A549 (cell line): ENCODE measurements around the gene TNS3.

Experiments
- CEBPB ChIP-seq, 2 experiments: fragments of >200 bp in 1 of 2; sonication (Bioruptor Twin) in 1 of 2; formaldehyde crosslinking in 1 of 2; IDR thresholded peaks; 2 replicates each; pipeline ENCODE4 v1.6.1; 2012 to 2016
- HDAC2 ChIP-seq: fragments of 200-600 bp; sonication (generic); IDR thresholded peaks from 2 replicates; pipeline ENCODE4 v1.6.1; 2016

DNA sequence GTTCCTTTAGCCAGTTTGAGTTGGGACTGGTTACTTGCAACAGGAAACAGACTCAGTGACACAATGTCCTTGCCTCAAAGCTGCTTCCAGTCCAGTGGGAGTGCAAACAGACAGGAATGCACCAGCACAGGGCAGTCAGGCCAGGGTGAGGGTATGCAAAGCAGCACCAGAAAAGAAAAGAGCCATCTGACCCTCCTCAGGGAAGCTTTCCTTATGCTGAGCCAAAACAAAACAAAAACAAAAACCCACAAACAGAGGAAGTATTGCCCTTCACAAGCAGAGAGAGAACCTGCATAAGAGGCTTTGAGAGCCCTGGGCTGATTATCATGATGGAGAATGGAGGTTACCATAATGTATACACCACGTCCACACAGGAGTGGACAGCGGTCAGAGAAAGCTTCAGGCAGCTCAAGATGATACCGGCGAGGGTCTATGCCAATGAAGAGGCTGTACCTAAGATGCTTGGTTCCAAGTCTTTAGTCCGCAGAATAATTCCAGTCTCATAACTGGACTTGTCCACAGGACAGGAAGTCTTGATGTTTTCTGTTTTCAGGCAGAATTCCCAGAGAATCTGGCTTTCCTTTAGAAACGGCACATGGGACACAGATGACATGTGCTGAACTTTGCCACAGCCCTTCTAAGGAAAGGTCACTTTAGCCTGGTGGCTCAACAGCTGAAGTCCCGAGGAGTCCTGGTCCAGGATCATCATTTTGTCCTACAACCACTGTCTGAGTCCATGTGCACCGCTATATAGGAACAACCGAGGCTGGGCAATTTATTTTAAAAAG is 263.3 kb downstream of the TNS3 start:
- no peak for TF ChIP-seq CEBPB (IDR thresholded peaks at IDR 0.05)
- TF ChIP-seq HDAC2, result no peak
